Left lung (tissue), 10 donors: ENCODE results near the gene ADAMTS16. TPM values are rescaled to one million over a fixed set of nuclear protein-coding genes. Genes with fewer than 3 reads are reported as not detected.

Experiments
- ATAC-seq: fragments of 200-7000 bp; cut with Tn5 transposase; one replicate; pipeline ENCODE4 v1.9.1; 2020; ENCODE audit warnings: moderate library complexity
- DNase-seq, 4 donors: peaks; one replicate each; pipeline ENCODE4 v3.0.0-alpha.2; 2013 to 2020
- H3K27ac ChIP-seq, 2 donors: fragments of 200-600 bp; sonication (generic) in 1 of 2; one replicate each; pipeline versions ENCODE4 v1.5.0 to v1.8.0; 2020 to 2021
- H3K27me3 ChIP-seq, 2 donors: fragments of 200-600 bp; sonication (generic) in 1 of 2; one replicate each; pipeline versions ENCODE4 v1.5.0 to v1.8.0; 2020 to 2021
- H3K36me3 ChIP-seq, 2 donors: fragments of 200-600 bp; sonication (generic) in 1 of 2; one replicate each; pipeline versions ENCODE4 v1.5.0 to v1.8.0; 2020 to 2021
- H3K4me1 ChIP-seq, 2 donors: fragments of 200-600 bp; one replicate each; pipeline ENCODE4 v1.8.0; 2021
- H3K4me3 ChIP-seq, 2 donors: fragments of 200-600 bp; sonication (generic) in 1 of 2; one replicate each; pipeline versions ENCODE4 v1.5.0 to v1.8.0; 2020 to 2021; ENCODE audit warnings: mild to moderate bottlenecking in 1 of 2
- H3K9me3 ChIP-seq, 2 donors: fragments of 200-600 bp; sonication (generic) in 1 of 2; one replicate each; pipeline versions ENCODE4 v1.5.0 to v1.8.0; 2020 to 2021
- intact Hi-C, 2 donors: fragments of 100-400 bp; cut with DNase I; formaldehyde crosslinking; loops; one replicate each; pipeline versions ENCODE4 v1.11.2 to v1.14.2; 2022
- polyA plus RNA-seq, 6 donors: library from polyadenylated mRNA; unstranded; fragments of 120-200 nt; gene quantifications; one replicate each; pipeline ENCODE4 v1.2.1, GENCODE V29; 2013; ENCODE audit not compliant: insufficient read length in 6 of 6
- total RNA-seq, 2 donors: library from RNA; stranded (reverse); fragmentation: NEBNext Ultra II Directional; extraction: Animal tissue kit (Norgen Biotek cat#: 25700); gene quantifications; one replicate each; pipeline ENCODE4 v1.2.1, GENCODE V29; 2021
- TF ChIP-seq, protein P1 (sequence below), 2 donors: fragments of 200-600 bp; sonication (generic) in 1 of 2; IDR thresholded peaks; one replicate each; pipeline versions ENCODE4 v1.5.0 to v1.8.0; 2021; ENCODE audit warnings: antibody characterized with exemption in 2 of 2
- donor health status: DM: no; HTN: yes; CAD: no.
- donor health status: DM: no; HTN: no; CAD: no.

Gene ADAMTS16
- total and polyA plus RNA-seq, 8 donors, result 0.29 to 28.7 (median 1.1) TPM

- Histone ChIP-seq H3K9me3 (peaks cover 0 to 6% of the 10 kb centered on the region in 2 donors), H3K4me1 (no peaks in the 10 kb centered on the region), H3K36me3 (no peaks in the 10 kb centered on the region), H3K4me3 (no peak overlapping the region), H3K27ac (no peak overlapping the region), H3K27me3 (no peaks in the 10 kb centered on the region)
- TF ChIP-seq, protein P1, sequence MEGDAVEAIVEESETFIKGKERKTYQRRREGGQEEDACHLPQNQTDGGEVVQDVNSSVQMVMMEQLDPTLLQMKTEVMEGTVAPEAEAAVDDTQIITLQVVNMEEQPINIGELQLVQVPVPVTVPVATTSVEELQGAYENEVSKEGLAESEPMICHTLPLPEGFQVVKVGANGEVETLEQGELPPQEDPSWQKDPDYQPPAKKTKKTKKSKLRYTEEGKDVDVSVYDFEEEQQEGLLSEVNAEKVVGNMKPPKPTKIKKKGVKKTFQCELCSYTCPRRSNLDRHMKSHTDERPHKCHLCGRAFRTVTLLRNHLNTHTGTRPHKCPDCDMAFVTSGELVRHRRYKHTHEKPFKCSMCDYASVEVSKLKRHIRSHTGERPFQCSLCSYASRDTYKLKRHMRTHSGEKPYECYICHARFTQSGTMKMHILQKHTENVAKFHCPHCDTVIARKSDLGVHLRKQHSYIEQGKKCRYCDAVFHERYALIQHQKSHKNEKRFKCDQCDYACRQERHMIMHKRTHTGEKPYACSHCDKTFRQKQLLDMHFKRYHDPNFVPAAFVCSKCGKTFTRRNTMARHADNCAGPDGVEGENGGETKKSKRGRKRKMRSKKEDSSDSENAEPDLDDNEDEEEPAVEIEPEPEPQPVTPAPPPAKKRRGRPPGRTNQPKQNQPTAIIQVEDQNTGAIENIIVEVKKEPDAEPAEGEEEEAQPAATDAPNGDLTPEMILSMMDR (IDR thresholded peaks at IDR 0.05), result no peak
- DNase-seq (no peak), ATAC-seq (no peak)
- intact Hi-C loops, result loop anchor here in 1 of 2 donors (10.0 kb wide), 1 partner anchor 248 kb away; no protein-coding TSS in a partner anchor
Observed at GRCh38 chr5:5146530-5147160, 6.5 kb downstream of the ADAMTS16 start.

GRCh38 chr5:5149154-5149553 is 9.0 kb downstream of the ADAMTS16 start:
- no peak overlapping the region for H3K4me3 ChIP-seq
- intact Hi-C loops, result loop anchor here in 1 of 2 donors (10.0 kb wide), 1 partner anchor 246 kb away; no protein-coding TSS in a partner anchor
- no peaks in the 10 kb centered on the region for H3K4me1 ChIP-seq
- ATAC-seq, result no peak
- DNase-seq, result no peak
- TF ChIP-seq, protein P1 (IDR thresholded peaks at IDR 0.05), result no peak
- H3K27me3 ChIP-seq, result no peaks in the 10 kb centered on the region
- H3K27ac ChIP-seq, result no peak overlapping the region
- peaks cover 0 to 6% of the 10 kb centered on the region in 2 donors for H3K9me3 ChIP-seq
- no peaks in the 10 kb centered on the region for H3K36me3 ChIP-seq

DNA sequence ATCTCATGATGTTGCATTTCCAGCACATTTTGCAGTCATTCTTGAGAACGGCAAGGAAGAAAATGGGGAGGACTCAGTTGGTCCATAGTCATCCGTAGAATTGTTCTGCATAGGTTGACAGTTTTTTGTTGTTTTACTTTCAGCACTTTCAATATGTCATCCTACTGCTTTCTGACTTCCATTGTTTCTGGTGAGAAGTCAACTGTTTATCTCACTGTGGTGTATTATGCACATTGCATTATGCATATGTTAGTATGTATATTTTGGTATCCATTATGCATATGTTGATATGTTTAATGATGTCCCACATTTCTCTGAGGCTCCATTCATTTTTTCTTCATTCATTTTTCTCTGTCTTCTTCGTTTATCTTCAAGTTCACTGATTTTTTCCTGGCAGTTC is 10.5 kb downstream of the ADAMTS16 start:
- intact Hi-C loops, result no loop called here
- no peaks in the 10 kb centered on the region for H3K4me1 ChIP-seq
- TF ChIP-seq, protein P1 (IDR thresholded peaks at IDR 0.05), result no peak
- ATAC-seq (no peak), DNase-seq (no peak)
- H3K27ac ChIP-seq, result no peak overlapping the region
- H3K27me3 ChIP-seq, result no peaks in the 10 kb centered on the region
- H3K9me3 ChIP-seq, result peaks cover 0 to 6% of the 10 kb centered on the region in 2 donors
- no peaks in the 10 kb centered on the region for H3K36me3 ChIP-seq
- no peak overlapping the region for H3K4me3 ChIP-seq

- H3K4me1 ChIP-seq, result peaks cover 0 to 4% of the 10 kb centered on the region in 2 donors
- TF ChIP-seq, protein P1 (IDR thresholded peaks at IDR 0.05), result no peak
- DNase-seq (no peak), ATAC-seq (no peak)
- H3K27ac ChIP-seq, result no peak overlapping the region
- intact Hi-C loops, result no loop called here
- no peak overlapping the region for H3K4me3 ChIP-seq
- H3K36me3 ChIP-seq, result no peaks in the 10 kb centered on the region
- H3K9me3 ChIP-seq, result peaks cover 0 to 6% of the 10 kb centered on the region in 2 donors
- H3K27me3 ChIP-seq, result no peaks in the 10 kb centered on the region
Observed at GRCh38 chr5:5154733-5155132, 14.6 kb downstream of the ADAMTS16 start.

DNA sequence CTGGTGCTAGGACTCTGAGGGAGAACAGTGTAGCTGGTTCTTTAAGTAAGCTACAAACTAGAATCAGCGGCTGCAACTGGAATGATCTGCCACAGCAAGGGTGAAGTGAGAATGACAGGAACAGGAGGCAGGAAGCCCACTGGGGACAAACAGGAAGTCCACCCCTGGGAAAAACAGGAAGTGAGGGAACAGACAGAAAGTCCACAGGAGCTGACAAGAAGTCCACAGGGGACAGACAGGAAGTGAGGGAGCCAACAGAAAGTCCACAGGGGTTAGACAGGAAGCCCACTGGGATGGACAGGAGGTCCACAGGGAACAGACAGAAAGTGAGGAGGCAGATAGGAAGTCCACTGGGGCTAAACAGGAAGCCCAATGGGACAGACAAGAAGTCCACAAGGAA is 15.5 kb downstream of the ADAMTS16 start:
- Histone ChIP-seq H3K27ac (no peak overlapping the region), H3K4me1 (peaks cover 0 to 6% of the 10 kb centered on the region in 2 donors), H3K36me3 (no peaks in the 10 kb centered on the region), H3K27me3 (no peaks in the 10 kb centered on the region), H3K4me3 (no peak overlapping the region), H3K9me3 (peaks cover 0 to 3% of the 10 kb centered on the region in 2 donors)
- no peak for ATAC-seq
- intact Hi-C loops, result no loop called here
- no peak for DNase-seq
- TF ChIP-seq, protein P1 (IDR thresholded peaks at IDR 0.05), result no peak
